DND-41 (cell line): ENCODE measurements around the gene ADH5.
"Not testable (repeated sequence)": the region's sequence is repeated elsewhere in the genome, so short reads cannot be mapped to it uniquely, and the experiment has no call there.

ENCODE experiments used
- ATAC-seq: fragments of 200-7000 bp; cut with Tn5 transposase; 3 replicates; pipeline ENCODE4 v1.9.1; 2021; ENCODE audit warnings: low read depth; ENCODE audit not compliant: insufficient read depth
- DNase-seq: peaks from one replicate; pipeline ENCODE4 v3.0.0-alpha.2; 2020
- H2AFZ ChIP-seq: 2 replicates; pipeline ENCODE4 v1.6.0; 2012; ENCODE audit warnings: low read depth, low read length
- H3K27ac ChIP-seq: 2 replicates; pipeline ENCODE4 v1.5.1; 2012; ENCODE audit warnings: low read length, inconsistent platforms
- H3K27me3 ChIP-seq: fragments of 200-600 bp; sonication (generic); 2 replicates; pipeline ENCODE4 v1.6.0; 2012; ENCODE audit warnings: low read length, mild to moderate bottlenecking, inconsistent platforms; ENCODE audit not compliant: insufficient read depth, poor library complexity
- H3K36me3 ChIP-seq: 2 replicates; pipeline ENCODE4 v1.5.1; 2012; ENCODE audit warnings: low read length, inconsistent platforms; ENCODE audit not compliant: insufficient read depth
- H3K4me1 ChIP-seq: 2 replicates; pipeline ENCODE4 v1.5.1; 2012; ENCODE audit warnings: mild to moderate bottlenecking, low read length; ENCODE audit not compliant: insufficient read depth
- H3K4me2 ChIP-seq: 2 replicates; pipeline ENCODE4 v1.6.0; 2012; ENCODE audit warnings: mild to moderate bottlenecking, moderate library complexity, low read length, inconsistent platforms; ENCODE audit not compliant: insufficient read depth
- H3K4me3 ChIP-seq, 2 experiments: fragments of 200-600 bp in 1 of 2; shearing (Covaris generic) in 1 of 2; 2 replicates each; pipeline ENCODE4 v1.5.1; 2012 to 2016; ENCODE audit warnings: inconsistent platforms in 2 of 2, low read length in 2 of 2, mild to moderate bottlenecking in 2 of 2, low read depth in 1 of 2, moderate library complexity in 1 of 2
- H3K79me2 ChIP-seq: 2 replicates; pipeline ENCODE4 v1.6.0; 2012; ENCODE audit warnings: low read length, inconsistent platforms; ENCODE audit not compliant: insufficient read depth
- H3K9ac ChIP-seq: 2 replicates; pipeline ENCODE4 v1.6.0; 2012; ENCODE audit warnings: low read depth, mild to moderate bottlenecking, inconsistent platforms, low read length, moderate library complexity
- H3K9me3 ChIP-seq: 2 replicates; pipeline ENCODE4 v1.5.1; 2012; ENCODE audit warnings: low read length, moderate library complexity, mild to moderate bottlenecking, inconsistent platforms; ENCODE audit not compliant: insufficient read depth, severe bottlenecking
- H4K20me1 ChIP-seq: 2 replicates; pipeline ENCODE4 v1.6.0; 2012; ENCODE audit warnings: low read length; ENCODE audit not compliant: insufficient read depth
- CTCF ChIP-seq: IDR thresholded peaks from 2 replicates; pipeline ENCODE4 v1.5.1; 2012; ENCODE audit warnings: borderline replicate concordance, low read length, moderate library complexity, mild to moderate bottlenecking; ENCODE audit not compliant: poor library complexity, severe bottlenecking; ENCODE audit errors: extremely low read depth
- EZH2 ChIP-seq: IDR thresholded peaks from 3 replicates; pipeline ENCODE4 v1.6.1; 2012; ENCODE audit warnings: borderline replicate concordance, low read depth, mild to moderate bottlenecking, moderate library complexity, low read length, inconsistent platforms; ENCODE audit not compliant: severe bottlenecking

ADH5 gene

GRCh38 chr4:99104153-99104552, 15.6 kb upstream of the ADH5 start:
- Histone ChIP-seq H3K27ac (no peak overlapping the region), H3K4me2 (no peak overlapping the region), H2AFZ (no peak overlapping the region), H3K4me1 (no peaks in the 10 kb centered on the region), H3K9me3 (no peaks in the 10 kb centered on the region), H3K4me3 (no peak overlapping the region), H3K79me2 (no peaks in the 10 kb centered on the region), H4K20me1 (no peaks in the 10 kb centered on the region), H3K9ac (no peak overlapping the region), H3K36me3 (no peaks in the 10 kb centered on the region), H3K27me3 (no peaks in the 10 kb centered on the region)
- no peak for ATAC-seq
- DNase-seq: no peak
- no peak for TF ChIP-seq CTCF
- no peak for TF ChIP-seq EZH2

- Histone ChIP-seq H3K27me3 (no peaks in the 10 kb centered on the region), H3K79me2 (no peaks in the 10 kb centered on the region), H3K4me3 (no peak overlapping the region), H3K27ac (no peak overlapping the region), H3K9me3 (no peaks in the 10 kb centered on the region), H3K36me3 (no peaks in the 10 kb centered on the region), H2AFZ (no peak overlapping the region), H3K4me1 (no peaks in the 10 kb centered on the region), H4K20me1 (no peaks in the 10 kb centered on the region), H3K4me2 (no peak overlapping the region), H3K9ac (no peak overlapping the region)
- DNase-seq: no peak
- TF ChIP-seq CTCF (no peak), EZH2 (no peak)
- no peak for ATAC-seq
Observed at GRCh38 chr4:99103166-99103565, 14.6 kb upstream of the ADH5 start.

GRCh38 chr4:99102634-99103033, 14.0 kb upstream of the ADH5 start:
- Histone ChIP-seq H3K9me3 (no peaks in the 10 kb centered on the region), H3K4me3 (no peak overlapping the region), H2AFZ (no peak overlapping the region), H3K27me3 (no peaks in the 10 kb centered on the region), H3K4me1 (no peaks in the 10 kb centered on the region), H3K4me2 (no peak overlapping the region), H3K9ac (no peak overlapping the region), H3K79me2 (no peaks in the 10 kb centered on the region), H4K20me1 (no peaks in the 10 kb centered on the region), H3K36me3 (no peaks in the 10 kb centered on the region), H3K27ac (no peak overlapping the region)
- DNase-seq (no peak), ATAC-seq (no peak)
- TF ChIP-seq CTCF (no peak), EZH2 (no peak)

GRCh38 chr4:99100876-99101275, 12.3 kb upstream of the ADH5 start:
- Histone ChIP-seq H3K36me3 (no peaks in the 10 kb centered on the region), H3K79me2 (no peaks in the 10 kb centered on the region), H3K4me2 (no peak overlapping the region), H3K4me3 (no peak overlapping the region), H3K9me3 (no peaks in the 10 kb centered on the region), H3K27me3 (no peaks in the 10 kb centered on the region), H3K4me1 (no peaks in the 10 kb centered on the region), H2AFZ (no peak overlapping the region), H3K9ac (no peak overlapping the region), H3K27ac (no peak overlapping the region), H4K20me1 (no peaks in the 10 kb centered on the region)
- ATAC-seq: no peak
- DNase-seq: no peak
- TF ChIP-seq EZH2: no peak
- TF ChIP-seq CTCF: no peak

GRCh38 chr4:99099814-99100213, 11.2 kb upstream of the ADH5 start:
- not testable (repeated sequence) for H3K79me2 ChIP-seq, H2AFZ ChIP-seq, H3K27ac ChIP-seq, DNase-seq, H3K4me1 ChIP-seq, H3K27me3 ChIP-seq, H4K20me1 ChIP-seq, ATAC-seq, H3K4me3 ChIP-seq, H3K4me2 ChIP-seq, H3K9me3 ChIP-seq, H3K9ac ChIP-seq, H3K36me3 ChIP-seq
